NCI-H187 treated with DMSO at 0.1 percent for 48 hours (cell line): ENCODE measurements around the gene TNPO2.
"Not testable (repeated sequence)": the region's sequence is repeated elsewhere in the genome, so short reads cannot be mapped to it uniquely, and the experiment has no call there.

Experiments
- DNase-seq: peaks from one replicate; lab custom pipeline; 2025; lab: John Stamatoyannopoulos, UW

The TNPO2 gene

DNA sequence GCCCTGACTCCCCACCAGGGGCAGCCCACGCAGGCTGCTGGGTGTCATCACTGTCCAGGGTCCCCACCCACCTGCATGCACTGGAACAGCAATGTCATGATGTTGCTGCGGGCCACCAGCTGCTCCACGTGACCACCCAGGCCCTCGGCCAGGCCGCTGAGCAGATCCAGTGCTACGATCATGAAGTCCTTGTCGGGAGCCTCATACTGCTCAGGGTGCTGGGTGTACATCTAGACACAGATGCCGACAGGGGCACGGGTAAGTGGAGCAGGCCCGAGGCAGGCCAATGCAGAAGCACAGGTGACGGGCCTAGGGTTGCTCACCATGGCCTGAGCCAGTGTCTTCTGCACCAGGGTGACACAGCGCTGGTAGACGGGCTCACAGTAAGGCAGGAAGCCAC lies 18.6 kb downstream of the TNPO2 start:
- no peak for DNase-seq

DNA sequence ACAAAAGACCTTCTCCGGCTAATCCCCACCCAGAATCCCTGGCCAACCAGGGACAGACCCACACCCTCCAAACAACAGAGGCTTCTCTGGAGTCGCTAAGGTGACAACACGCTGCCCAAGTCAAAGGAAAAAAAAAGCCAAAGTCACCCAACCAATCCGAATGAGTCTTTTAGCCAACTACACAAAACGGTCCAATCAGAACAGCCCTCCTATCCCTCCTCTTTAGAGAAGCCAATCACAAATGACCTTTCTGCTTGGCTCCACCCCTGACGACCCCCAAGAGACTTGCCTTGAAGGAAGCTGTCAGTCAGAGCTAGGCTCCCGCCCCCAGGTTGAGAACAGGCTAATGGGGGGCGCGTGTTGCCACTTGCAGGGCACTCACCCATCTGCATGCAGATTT lies 20.7 kb downstream of the TNPO2 start:
- DNase-seq: no peak

DNA sequence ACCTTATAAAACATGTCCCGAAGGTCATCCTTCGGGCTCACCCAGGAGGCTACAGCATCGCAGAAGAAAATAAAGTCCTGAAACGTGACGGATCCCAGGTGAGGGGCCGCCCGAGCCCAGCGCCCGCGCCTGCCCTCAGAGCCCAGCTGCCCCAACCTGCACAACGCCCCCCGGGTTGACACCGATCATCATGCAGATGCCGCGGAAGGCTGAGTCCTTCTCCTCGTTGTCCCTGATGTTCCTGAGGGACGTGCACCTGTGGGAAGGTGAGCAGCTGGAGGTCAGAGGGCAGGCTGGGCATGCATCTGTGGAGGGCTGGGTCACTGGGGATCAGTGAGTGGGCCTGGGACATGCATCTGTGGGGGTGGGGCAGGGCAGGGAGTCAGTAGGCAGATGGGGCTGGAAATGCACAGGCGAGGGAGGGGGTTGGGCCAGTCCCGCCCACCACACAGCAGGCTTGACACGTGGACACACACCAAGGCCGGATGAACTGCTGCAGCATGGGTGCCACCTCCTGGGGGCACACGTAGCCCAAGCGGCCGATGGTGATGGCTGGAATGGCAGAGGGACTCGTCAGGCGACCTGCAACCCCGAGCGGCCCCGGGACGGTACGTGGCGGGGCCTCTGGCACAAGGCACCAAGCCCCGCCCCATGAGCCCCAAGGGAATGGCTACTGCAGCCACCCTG lies 22.0 kb downstream of the TNPO2 start:
- no peak for DNase-seq

DNA sequence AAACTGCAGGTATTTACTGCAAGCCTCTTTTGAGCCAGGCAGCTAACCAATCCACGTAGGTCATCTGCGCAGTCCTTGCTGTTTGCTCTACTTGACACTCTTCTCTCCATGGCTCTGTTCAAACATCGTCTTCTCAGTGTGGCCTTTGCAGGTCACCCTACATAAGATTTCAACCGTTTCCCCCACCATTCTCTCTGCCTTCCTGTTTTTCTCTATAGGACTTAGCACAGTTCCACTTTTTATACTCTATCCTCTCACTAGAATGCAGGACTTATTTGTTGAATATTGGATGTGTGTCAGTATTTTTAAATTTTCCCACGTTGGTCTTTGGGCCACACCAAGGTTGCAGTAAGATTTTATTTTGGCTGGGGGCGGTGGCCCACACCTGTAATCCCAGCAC lies 25.6 kb downstream of the TNPO2 start:
- DNase-seq: no peak

DNA sequence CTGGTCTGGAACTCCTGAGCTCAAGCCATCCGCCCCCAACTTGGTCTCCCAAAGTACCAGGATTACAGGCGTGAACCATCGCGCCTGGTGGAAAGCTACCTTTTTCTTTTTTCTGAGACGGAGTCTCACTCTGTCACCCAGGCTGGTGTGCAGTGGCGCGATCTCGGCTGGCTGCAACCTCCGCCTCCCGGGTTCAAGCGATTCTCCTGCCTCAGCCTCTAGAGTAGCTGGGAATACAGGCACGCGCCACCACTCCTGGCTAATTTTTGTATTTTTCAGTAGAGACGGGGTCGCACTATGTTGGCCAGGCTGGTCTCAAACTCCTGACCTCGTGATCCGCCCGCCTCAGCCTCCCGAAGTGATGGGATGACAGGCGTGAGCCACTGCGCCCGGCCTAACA lies 26.3 kb downstream of the TNPO2 start:
- DNase-seq: not testable (repeated sequence)

DNA sequence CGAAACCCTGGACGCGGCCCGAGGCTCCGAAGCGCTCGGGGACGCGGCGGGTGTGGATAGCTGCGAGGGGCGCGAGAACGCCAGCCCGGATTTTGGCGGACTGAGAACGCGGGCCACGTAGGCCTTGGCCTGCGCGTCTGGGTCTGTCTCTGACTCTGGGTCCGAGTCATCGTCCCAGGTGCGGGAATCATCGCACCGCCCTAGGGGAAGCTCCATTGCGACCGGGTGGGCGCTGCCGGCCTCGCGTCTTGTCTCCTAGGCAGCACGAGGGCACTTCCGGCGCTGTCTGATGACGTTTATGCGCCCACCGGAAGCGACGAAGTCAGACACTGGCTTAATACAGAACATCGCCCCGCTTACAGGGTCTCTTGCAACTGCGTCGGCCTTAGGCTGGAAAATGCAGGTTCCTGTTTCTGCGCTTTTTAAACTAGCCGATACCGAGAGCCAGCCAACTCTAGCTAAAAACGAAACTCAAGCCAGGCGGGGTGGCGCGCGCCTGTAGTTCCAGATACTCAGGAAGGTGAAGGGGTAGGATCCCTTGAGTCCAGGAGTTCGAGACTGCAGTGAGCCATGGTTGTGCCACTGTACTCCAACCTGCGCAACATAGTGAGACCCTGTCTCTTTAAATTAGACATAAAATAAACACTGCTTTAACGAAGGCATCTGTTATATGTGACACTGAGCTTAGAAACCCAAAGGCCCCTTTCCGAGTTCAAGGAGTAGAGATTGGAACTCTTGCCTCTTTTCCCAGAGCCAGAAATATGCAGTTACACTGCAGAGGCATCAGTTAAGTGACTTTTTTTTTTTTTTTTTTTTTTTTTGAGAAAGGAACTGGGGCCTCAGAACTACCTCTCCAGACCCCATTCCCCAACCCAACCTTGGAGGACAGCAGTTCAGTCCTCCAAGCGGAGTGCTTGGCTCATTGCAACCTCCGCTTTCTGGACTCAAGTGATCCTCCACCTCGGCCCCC lies 27.1 kb downstream of the TNPO2 start, which contains the start of gene FBXW9:
Gene FBXW9, minus strand, starts transcription at position 266 of the 970 bp plus-strand sequence. Its CDS starts 50 bp downstream, at position 216.
- DNase-seq: peak; percentile 18

DNA sequence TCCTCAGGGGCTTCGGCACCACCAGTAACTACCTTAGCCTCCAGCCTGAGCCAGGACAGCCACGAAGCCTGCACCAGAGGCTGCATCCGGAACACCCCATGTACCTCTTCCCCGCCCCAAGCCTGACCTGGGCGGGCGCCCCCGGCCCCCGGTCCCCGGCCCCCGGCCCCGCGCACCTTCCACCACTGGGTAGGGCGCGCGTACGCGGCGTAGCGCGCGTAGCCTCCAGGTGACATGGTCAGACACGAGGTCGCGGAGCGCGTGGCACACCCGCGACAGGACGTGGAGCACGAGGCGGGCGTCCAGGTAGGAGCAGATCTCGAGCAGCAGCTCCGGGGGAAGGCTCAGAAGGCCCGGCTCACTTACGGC lies 27.8 kb downstream of the TNPO2 start:
- no peak for DNase-seq

DNA sequence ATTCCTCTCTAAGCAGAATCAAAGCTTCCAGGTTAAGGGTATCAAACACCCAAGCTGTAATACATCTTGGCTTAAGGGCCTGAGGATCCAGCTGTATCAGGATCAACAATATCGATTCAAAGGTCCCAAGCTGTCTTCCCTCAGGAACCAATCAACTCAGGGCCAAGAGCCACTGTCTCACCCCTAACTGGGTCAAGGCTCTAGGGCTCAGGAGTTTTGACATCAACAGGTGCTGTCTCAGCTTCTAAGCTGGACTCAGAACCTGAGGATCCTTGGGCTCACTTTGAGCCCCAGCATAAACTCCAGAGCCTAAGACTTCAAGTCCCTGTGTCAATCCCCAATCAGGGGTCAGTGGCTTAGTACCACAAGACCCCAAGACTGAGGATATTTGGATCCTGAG lies 28.2 kb downstream of the TNPO2 start:
- no peak for DNase-seq

DNA sequence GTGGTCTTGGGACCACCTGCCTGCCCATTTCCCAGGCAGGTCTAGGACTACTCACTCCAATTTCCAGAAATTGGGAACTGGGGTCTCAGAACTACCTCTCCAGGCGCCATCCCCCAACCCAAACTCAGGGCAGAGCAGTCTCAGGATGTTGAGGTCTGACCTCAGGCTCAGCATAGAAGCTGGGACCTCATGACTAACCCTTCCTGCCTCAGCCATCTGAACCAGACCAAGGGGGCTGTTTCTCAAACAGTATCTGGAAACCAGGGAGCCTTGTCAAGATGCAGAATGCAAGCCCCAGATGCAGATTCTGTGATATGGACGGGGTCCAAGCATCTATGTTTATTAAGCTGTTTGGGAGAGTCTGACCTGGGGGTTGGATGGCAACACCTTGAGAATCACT lies 28.6 kb downstream of the TNPO2 start:
- no peak for DNase-seq

DNA sequence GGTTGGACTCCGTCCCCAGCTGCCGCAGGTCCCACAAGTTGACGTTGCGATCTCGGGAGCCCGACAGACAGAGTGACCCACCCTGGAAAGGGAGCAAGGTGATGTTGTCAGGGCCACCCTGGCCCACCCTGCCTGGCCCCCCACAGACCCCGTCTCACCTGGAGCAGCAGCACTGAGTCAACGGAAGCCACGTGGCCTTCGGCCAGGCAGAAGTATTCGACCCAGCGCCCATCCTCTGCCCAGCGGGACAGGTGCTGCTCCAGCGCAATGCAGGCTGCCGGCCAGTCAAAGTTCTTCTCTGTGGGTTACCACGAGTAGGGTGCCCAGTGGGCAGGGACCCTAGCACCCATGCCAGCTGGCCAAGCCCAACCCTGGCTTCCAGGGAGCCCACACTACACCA lies 29.1 kb downstream of the TNPO2 start:
- no peak for DNase-seq

DNA sequence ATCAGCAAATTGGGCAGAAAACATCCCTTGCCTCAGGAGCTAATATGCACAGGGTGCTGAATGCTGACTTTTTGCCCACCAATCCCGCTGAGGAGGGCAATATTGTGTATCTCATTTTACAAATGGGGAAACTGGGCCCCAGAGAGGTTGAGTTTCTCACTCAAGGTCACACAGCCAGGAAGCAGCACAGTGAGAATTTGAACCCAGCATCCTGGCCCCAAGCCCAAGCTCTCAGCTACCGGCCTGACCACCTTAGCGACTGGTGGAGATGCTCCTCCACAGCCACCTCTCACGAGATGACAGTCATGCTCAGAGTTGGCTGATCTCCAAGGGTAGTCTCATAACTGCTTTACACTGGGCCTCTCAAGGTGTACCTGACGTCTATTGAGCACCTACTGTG lies 30.8 kb downstream of the TNPO2 start:
- no peak for DNase-seq

DNA sequence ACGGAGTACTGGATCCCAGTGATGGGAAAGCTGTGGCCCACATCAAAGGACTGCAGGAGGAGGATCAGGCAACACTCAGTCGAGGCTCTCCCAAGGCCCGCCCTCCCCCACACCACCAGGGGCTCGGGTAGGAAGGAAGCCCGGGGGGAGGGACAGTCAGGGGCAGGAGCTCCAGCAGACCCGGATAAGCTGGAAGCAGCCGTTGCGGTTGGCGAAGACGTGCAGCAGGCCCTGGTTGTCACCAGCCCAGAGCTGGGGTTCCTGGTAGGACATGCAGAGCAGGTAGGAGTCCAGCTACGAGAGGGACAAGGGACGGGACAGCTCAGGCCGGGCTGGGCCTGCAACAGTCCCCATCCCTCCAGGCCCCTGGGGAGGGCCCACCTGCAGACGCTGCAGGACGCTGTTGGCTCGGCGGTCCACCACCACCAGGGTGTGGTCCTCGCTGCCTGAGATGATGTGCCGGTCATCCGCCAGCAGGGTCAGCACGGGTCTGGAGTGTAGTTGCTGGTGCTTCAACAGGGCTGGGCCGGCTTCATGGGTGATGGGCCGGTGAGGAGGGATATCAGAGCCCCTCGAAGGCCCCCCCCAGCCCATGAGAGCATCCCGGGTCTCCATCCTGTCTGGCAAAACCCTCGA lies 34.0 kb downstream of the TNPO2 start:
- no peak for DNase-seq

DNA sequence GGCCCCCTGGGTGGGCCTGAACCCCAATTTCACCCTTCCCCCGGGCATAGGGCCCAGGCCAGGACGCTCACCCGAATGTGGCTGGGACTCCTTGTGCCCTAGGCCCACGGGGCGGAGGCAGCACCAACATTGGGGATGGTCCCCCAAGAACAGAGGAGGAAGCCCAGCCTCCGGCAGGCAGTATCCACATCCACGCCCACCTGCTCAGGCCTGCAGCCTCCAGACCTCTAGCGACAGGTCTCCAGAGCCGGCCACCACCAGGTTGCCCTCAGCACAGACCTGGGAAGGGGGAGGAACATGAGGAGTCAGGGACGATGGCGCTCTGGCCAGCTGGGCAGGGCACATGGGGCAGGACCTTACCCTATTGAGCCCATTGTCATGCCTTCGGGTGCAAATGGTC lies 34.7 kb downstream of the TNPO2 start:
- no peak for DNase-seq

DNA sequence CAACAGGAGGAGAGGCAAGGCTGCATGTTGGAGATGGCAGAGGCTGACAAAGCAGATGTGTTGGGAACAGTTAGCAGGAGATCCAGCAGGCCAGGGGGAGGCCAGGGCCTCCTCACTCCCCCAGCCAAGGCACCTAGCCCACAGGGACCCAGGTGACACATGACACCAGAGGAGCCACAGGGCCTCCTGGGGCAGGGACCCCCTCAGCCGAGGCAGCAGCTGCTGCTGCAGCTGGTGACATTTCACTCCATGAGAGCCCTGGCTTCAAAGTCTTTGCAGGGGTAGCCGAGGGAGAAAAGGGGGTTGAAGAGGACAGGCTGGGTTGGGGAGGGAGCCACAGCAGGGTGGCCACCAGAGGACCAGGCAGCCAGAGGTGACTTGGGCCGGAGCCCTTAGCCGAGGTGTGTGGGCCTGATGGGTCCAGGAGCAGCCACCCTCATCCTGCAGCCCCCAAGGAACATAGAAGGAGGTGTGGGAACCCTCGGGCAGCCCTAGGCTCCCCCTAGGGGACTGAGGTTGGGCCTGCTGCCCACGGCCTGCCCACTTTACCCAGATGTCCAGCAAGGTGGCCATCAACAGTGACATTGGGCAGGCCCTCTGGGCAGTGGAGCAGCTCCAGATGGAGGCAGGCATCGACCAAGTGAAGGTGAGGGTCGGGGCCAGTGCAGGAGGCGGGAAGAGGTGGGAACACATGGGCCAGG lies 36.1 kb downstream of the TNPO2 start, which contains the start of gene GNG14:
Gene GNG14, plus strand, starts transcription at position 503 of the 701 bp plus-strand sequence. Its CDS starts 51 bp downstream, at position 554.
- DNase-seq: no peak

DNA sequence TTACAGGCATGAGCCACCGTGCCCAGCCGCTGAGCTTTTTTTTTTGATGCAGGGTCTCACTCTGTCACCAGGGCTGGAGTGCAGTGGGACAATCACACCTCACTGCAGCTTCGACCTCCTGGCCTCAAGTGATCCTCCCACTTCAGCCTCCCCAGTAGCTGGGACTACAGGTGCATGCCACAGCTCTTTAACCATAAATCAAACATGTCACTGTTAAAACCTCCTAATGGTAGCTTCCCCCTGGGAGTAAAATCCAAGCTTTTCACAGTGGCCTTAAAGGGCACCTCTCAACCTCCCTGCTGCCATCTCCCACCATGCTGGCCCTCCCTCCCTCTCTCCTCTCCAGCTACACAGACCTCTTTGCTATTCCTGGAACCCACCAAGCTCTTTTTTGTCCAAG lies 37.9 kb downstream of the TNPO2 start:
- DNase-seq: no peak

DNA sequence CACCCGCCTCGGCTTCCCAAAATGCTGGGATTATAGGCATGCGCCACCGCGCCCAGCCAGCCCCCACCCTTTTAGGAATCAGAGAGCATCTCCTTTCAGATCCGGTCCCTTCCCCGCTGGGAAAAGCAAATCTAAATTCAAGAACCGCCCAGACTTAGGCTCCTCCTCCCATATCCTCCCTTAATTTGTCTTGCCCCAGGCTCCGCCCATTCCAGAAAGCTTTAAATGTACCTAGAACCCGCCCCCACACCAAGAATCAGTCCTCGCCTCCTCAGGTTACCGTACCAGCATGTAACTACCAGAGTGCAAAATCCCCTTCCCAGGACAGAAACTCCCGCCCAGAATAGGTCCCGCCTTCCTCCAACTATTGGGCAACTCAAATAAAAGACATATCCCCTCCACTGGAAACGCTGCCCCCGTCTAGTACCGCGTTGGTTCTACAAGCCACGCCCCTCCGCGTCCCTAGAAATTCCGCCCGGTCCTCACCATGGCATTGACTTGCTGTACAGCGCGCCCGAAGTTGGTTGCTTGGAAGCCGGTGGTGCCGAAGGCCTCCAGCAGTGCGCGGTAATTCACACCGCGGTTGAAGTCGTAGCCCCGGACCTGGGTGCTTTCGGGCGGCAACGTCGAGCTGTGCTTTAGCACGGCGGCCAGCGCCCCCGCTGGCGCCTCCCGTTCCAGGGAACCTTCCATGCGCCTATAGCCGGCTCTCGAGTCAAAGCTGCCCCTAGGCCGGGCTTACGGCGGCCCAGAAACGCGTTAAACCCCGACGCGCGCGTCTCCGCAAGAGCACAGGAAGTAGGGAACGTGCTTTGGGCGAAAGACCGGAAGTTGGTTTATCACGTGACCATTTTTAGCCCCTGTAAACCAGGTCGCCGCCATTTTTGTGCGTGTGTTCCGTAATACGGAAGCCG lies 42.4 kb downstream of the TNPO2 start, which contains the start of gene DHPS:
Gene DHPS, minus strand, starts transcription at position 807 of the 914 bp plus-strand sequence. Its CDS starts 114 bp downstream, at position 693.
- peak; percentile 74 for DNase-seq

DNA sequence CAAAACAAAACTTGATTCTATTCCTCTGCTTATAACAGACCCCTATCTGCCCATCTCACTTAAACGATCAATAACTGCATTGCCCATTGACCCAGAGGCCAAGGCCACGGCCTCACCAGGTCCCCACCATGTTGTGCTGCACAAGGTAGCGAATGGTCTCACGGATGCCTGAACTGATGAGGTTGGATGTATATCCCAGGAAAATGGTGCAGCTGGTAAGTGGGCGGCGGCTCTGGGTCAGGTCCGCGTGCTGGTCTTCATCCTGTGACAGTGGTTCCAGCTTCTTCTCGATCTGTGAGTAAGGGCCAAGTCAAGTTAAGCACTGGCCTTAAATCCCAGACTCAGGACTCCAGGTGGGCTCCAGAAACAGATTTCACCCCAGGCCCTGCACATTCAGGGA lies 43.7 kb downstream of the TNPO2 start:
- DNase-seq: no peak

DNA sequence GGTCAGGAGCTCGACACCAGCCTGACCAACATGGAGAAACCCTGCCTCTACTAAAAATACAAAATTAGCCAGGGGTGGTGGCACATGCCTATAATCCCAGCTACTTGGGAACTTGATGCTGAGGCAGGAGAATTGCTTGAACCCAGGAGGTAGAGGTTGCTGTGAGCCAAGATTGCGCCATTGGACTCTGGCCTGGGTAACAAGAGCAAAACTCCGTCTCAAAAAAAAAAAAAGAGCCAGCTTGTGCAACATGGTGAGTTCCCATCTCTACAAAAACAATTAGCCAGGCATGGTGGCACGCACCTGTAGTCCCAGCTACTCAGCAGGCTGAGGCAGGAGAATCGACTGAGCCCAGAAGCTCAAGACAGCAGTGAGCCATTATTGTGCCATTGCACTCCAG lies 45.7 kb downstream of the TNPO2 start:
- not testable (repeated sequence) for DNase-seq

DNA sequence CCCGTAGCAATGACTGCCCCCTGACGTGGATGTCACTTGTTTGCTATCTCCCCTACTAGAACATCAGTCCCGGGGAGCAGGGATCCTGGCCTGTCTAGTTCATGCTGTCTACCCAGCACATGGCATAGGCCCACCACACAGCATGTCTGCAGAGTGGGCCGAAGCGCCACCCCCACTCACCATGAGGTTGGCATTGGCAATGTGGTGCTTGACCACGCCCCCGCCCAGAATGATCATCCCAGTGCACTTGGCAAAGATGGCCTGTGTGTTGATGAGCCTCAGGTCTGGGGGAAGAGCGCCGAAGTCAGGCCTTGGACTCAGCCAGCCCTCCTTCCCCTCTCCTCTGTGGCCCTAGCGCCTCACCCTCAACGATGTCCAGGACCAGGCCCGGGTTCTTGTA lies 46.8 kb downstream of the TNPO2 start:
- no peak for DNase-seq

DNA sequence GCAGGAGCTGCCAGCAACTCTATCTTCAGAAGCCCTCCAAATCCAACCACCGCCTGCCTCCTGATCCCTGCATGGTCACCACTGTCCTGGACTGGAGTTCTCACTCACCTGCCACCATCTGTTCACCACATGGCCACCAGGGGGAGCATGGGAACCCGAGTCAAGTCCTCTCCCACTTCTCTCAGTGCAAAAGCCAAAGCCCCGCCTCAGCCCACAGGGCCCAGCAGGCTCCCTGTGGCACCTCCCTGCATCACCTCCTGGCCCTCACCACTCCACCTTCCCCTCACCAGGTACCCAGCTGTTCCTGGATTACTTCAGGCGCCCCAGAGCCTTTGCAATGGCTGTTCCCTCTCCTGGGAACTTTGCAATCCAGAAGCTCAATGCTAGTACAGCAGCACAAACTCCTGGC lies 47.3 kb downstream of the TNPO2 start:
- no peak for DNase-seq

DNA sequence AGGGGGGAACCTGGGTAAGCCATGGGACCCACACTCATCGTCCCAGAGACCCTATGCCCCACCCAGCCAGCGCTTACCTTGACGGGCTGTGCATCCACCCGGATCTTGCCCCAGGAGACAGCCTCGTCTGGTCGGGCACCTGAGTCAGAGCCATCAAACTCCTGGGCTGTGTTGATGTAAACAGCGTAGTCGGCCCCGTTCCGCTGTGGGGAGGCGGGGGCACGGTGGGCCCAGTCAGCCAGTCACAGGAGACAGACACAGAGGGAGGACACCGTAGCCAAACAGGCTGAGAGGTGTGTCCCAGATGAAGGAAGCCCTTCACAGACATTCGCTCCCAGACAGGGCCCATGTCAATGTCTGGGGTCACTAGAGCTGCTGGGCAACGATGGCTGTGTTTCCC lies 47.8 kb downstream of the TNPO2 start:
- no peak for DNase-seq
